HepG2 (cell line): ENCODE measurements around the gene PDLIM7. TPM values are rescaled to one million over a fixed set of nuclear protein-coding genes. Genes with fewer than 3 reads are reported as not detected.

ENCODE experiments used
- ADNP ChIP-seq: sonication (generic); formaldehyde crosslinking; IDR thresholded peaks from 2 replicates; pipeline ENCODE4 v1.4.0; 2020; ENCODE audit warnings: missing genetic modification reagents
- ARID2 ChIP-seq: sonication (generic); formaldehyde crosslinking; IDR thresholded peaks from 2 replicates; pipeline ENCODE4 v1.8.1; 2022; ENCODE audit warnings: mild to moderate bottlenecking, missing genetic modification reagents, borderline replicate concordance
- ATRX ChIP-seq: sonication (generic); formaldehyde crosslinking; IDR thresholded peaks from 2 replicates; pipeline ENCODE4 v1.4.0; 2020; ENCODE audit warnings: missing genetic modification reagents, borderline replicate concordance
- BRD4 ChIP-seq: sonication (generic); formaldehyde crosslinking; IDR thresholded peaks from 2 replicates; pipeline ENCODE4 v1.4.0; 2020; ENCODE audit warnings: missing genetic modification reagents
- CERS6 ChIP-seq: sonication (generic); formaldehyde crosslinking; IDR thresholded peaks from 2 replicates; pipeline ENCODE4 v1.5.0; 2020; ENCODE audit warnings: missing genetic modification reagents
- DNMT3B ChIP-seq: conservative IDR thresholded peaks from 2 replicates; pipeline ENCODE4 v1.6.1; 2016; ENCODE audit warnings: missing biosample characterization, control low read depth
- GFI1 ChIP-seq: sonication (generic); formaldehyde crosslinking; IDR thresholded peaks from 2 replicates; pipeline ENCODE4 v1.5.0; 2020; ENCODE audit warnings: missing genetic modification reagents, mild to moderate bottlenecking, borderline replicate concordance
- GZF1 ChIP-seq: sonication (generic); formaldehyde crosslinking; IDR thresholded peaks from 2 replicates; pipeline ENCODE4 v1.5.1; 2020; ENCODE audit warnings: mild to moderate bottlenecking, missing genetic modification reagents
- KLF6 ChIP-seq: IDR thresholded peaks from 2 replicates; pipeline ENCODE4 v1.8.0; 2016; ENCODE audit warnings: missing biosample characterization, missing genetic modification reagents
- LRRFIP1 ChIP-seq: sonication (generic); formaldehyde crosslinking; conservative IDR thresholded peaks from 2 replicates; pipeline ENCODE4 v1.4.0; 2020; ENCODE audit warnings: missing genetic modification reagents
- NR2F1 ChIP-seq, 2 experiments: fragments of 450-650 bp in 1 of 2; formaldehyde crosslinking in 1 of 2; IDR thresholded peaks; 2 replicates each; pipeline versions ENCODE4 v1.5.0 to v1.6.1; 2016 to 2020; ENCODE audit warnings: mild to moderate bottlenecking in 1 of 2, missing compliant biosample characterization in 1 of 2, missing genetic modification reagents in 1 of 2, moderate library complexity in 1 of 2
- SALL2 ChIP-seq: sonication (generic); formaldehyde crosslinking; IDR thresholded peaks from 2 replicates; pipeline ENCODE4 v1.8.1; 2023; ENCODE audit warnings: mild to moderate bottlenecking, missing genetic modification reagents, inconsistent platforms
- SIN3B ChIP-seq: fragments of 150-350 bp; IDR thresholded peaks from 2 replicates; pipeline ENCODE4 v1.6.1; 2014; ENCODE audit warnings: low read length
- SMAD9 ChIP-seq: sonication (generic); formaldehyde crosslinking; IDR thresholded peaks from 2 replicates; pipeline ENCODE4 v1.5.1; 2020; ENCODE audit warnings: mild to moderate bottlenecking, missing genetic modification reagents
- ZBTB25 ChIP-seq: IDR thresholded peaks from 2 replicates; pipeline ENCODE4 v1.6.1; 2018; ENCODE audit warnings: missing genetic modification reagents
- ZBTB42 ChIP-seq: sonication (generic); formaldehyde crosslinking; IDR thresholded peaks from 2 replicates; pipeline ENCODE4 v1.5.0; 2020; ENCODE audit warnings: mild to moderate bottlenecking, missing genetic modification reagents
- ZNF136 ChIP-seq: sonication (generic); formaldehyde crosslinking; IDR thresholded peaks from 2 replicates; pipeline ENCODE4 v1.8.1; 2022; ENCODE audit warnings: low read depth, mild to moderate bottlenecking, moderate library complexity, missing genetic modification reagents
- ZNF34 ChIP-seq: sonication (generic); formaldehyde crosslinking; IDR thresholded peaks from 2 replicates; pipeline ENCODE4 v1.4.0; 2020; ENCODE audit warnings: mild to moderate bottlenecking, missing genetic modification reagents, borderline replicate concordance
- ZNF460 ChIP-seq: sonication (generic); formaldehyde crosslinking; IDR thresholded peaks from 2 replicates; pipeline ENCODE4 v1.5.1; 2020; ENCODE audit warnings: missing genetic modification reagents, mild to moderate bottlenecking, borderline replicate concordance
- ZNF546 ChIP-seq: sonication (generic); formaldehyde crosslinking; conservative IDR thresholded peaks from 2 replicates; pipeline ENCODE4 v1.8.1; 2023; ENCODE audit warnings: mild to moderate bottlenecking, missing genetic modification reagents
- ZNF598 ChIP-seq: sonication (generic); formaldehyde crosslinking; IDR thresholded peaks from 2 replicates; pipeline ENCODE4 v1.5.1; 2020; ENCODE audit warnings: mild to moderate bottlenecking, missing genetic modification reagents, borderline replicate concordance
- ZNF770 ChIP-seq: sonication (generic); formaldehyde crosslinking; IDR thresholded peaks from 2 replicates; pipeline ENCODE4 v1.5.0; 2020; ENCODE audit warnings: mild to moderate bottlenecking, missing genetic modification reagents
- ZNF775 ChIP-seq: sonication (generic); formaldehyde crosslinking; IDR thresholded peaks from 2 replicates; pipeline ENCODE4 v1.4.0; 2020; ENCODE audit warnings: missing genetic modification reagents, mild to moderate bottlenecking, moderate library complexity, borderline replicate concordance
- ZNF788 ChIP-seq: sonication (generic); formaldehyde crosslinking; IDR thresholded peaks from 2 replicates; pipeline ENCODE4 v1.5.0; 2020; ENCODE audit warnings: mild to moderate bottlenecking, missing genetic modification reagents, borderline replicate concordance
- polyA plus RNA-seq, 8 experiments: library from polyadenylated mRNA; depleted of rRNA in 3 of 8; stranded (reverse) in 7 of 8; unstranded in 1 of 8; fragments of >200 nt; fragmentation: Illumina TruSeq in 4 of 8; extraction: Trizol in 4 of 8; gene quantifications; 2 replicates each; pipeline versions ENCODE4 v1.2.1 to v1.2.3, GENCODE V29; 2011 to 2016; ENCODE audit warnings: low read depth in 4 of 8, missing spikeins in 1 of 8, mixed read lengths in 1 of 8; ENCODE audit not compliant: insufficient read depth in 1 of 8
- total RNA-seq, 5 experiments: library from RNA; depleted of rRNA; stranded (reverse); fragments of >200 nt; fragmentation: Illumina TruSeq; extraction: Trizol; gene quantifications; 2 replicates each; pipeline ENCODE4 v1.2.3, GENCODE V29; 2016; ENCODE audit warnings: low read depth in 1 of 5

Gene PDLIM7
- total and polyA plus RNA-seq, 2 of the 13 experiments (the other 11 are each of a cell fraction or from before 2014, with no cell fraction given) = 21.1 to 31.3 TPM

- TF ChIP-seq ZNF546 = no peak
- TF ChIP-seq ATRX = no peak
- TF ChIP-seq NR2F1 (CRISPR knock-in tag; IDR thresholded peaks at IDR 0.05) = no peak
- no peak for TF ChIP-seq CERS6 (CRISPR knock-in tag)
- TF ChIP-seq ZNF598 = no peak
- no peak for TF ChIP-seq GZF1 (CRISPR knock-in tag)
- TF ChIP-seq ZNF788 (CRISPR knock-in tag) = no peak; the same call in 1 of the 2 replicates
- TF ChIP-seq SMAD9 (CRISPR knock-in tag) = no peak
- TF ChIP-seq GFI1 (CRISPR knock-in tag) = no peak
- TF ChIP-seq ZNF775 (CRISPR knock-in tag) = no peak
- TF ChIP-seq ZBTB42 = no peak; the same call in 1 of the 2 replicates
- peak; percentile 64; the same call in 1 of the 2 replicates for TF ChIP-seq DNMT3B (CRISPR knock-in tag)
- TF ChIP-seq ZNF136 (CRISPR knock-in tag) = no peak
- no peak for TF ChIP-seq BRD4 (CRISPR knock-in tag)
- peak; percentile 35; the same call in 1 of the 2 replicates for TF ChIP-seq SALL2 (CRISPR knock-in tag)
- TF ChIP-seq ARID2 (CRISPR knock-in tag) = no peak
- TF ChIP-seq ZNF460 = no peak
- no peak; the same call in 1 of the 2 replicates for TF ChIP-seq ZNF770 (CRISPR knock-in tag)
- TF ChIP-seq LRRFIP1 (CRISPR knock-in tag) = no peak
- no peak for TF ChIP-seq ZNF34
- TF ChIP-seq KLF6 (CRISPR knock-in tag) = peak; percentile 65; the same call in 1 of the 2 replicates
- no peak for TF ChIP-seq SIN3B
- TF ChIP-seq ZBTB25 = peak; percentile 47; the same call in 1 of the 2 replicates
- peak; percentile 87; the same call in 1 of the 2 replicates for TF ChIP-seq ADNP
Observed at GRCh38 chr5:177497292-177498012, at the start of gene PDLIM7 (continued).
